Right lobe of liver (tissue), 6 donors: ENCODE measurements around the gene CDRT15. TPM values are rescaled to one million over a fixed set of nuclear protein-coding genes. Genes with fewer than 3 reads are reported as not detected.
A peak's percentile ranks its signal among the peaks of the same experiment; 100 is the strongest.

Source experiments
- ATAC-seq, 4 donors: fragments of 200-7000 bp; cut with Tn5 transposase; one replicate each; pipeline ENCODE4 v1.9.1; 2020; ENCODE audit warnings: mild to moderate bottlenecking in 4 of 4, moderate library complexity in 4 of 4
- DNase-seq, 3 donors: peaks; one replicate each; pipeline ENCODE4 v3.0.0-alpha.2; 2020
- H3K27ac ChIP-seq, 3 donors: fragments of 200-600 bp; one replicate each; pipeline ENCODE4 v1.8.0; 2022
- H3K27me3 ChIP-seq, 2 donors: fragments of 200-600 bp; one replicate each; pipeline ENCODE4 v1.8.0; 2022
- H3K36me3 ChIP-seq, 4 donors: fragments of 200-600 bp; sonication (generic) in 1 of 4; one replicate each; pipeline versions ENCODE4 v1.5.1 to v1.8.0; 2017 to 2022; ENCODE audit warnings: control low read depth in 1 of 4
- H3K4me1 ChIP-seq, 4 donors: fragments of 200-600 bp; sonication (generic) in 1 of 4; one replicate each; pipeline versions ENCODE4 v1.5.1 to v1.8.0; 2017 to 2022; ENCODE audit warnings: control low read depth in 1 of 4
- H3K4me3 ChIP-seq, 3 donors: fragments of 200-600 bp; one replicate each; pipeline ENCODE4 v1.8.0; 2022
- H3K9me3 ChIP-seq, 4 donors: fragments of 200-600 bp; sonication (generic) in 1 of 4; one replicate each; pipeline versions ENCODE4 v1.5.1 to v1.8.0; 2017 to 2022; ENCODE audit warnings: control low read depth in 1 of 4
- POLR2A ChIP-seq: fragments of 450-650 bp; IDR thresholded peaks from one replicate; pipeline ENCODE4 v1.6.1; 2017; ENCODE audit warnings: antibody characterized with exemption, mild to moderate bottlenecking
- WGBS: methylation state at CpG from one replicate; pipeline ENCODE4 v1.1.6; 2018; ENCODE audit warnings: low coverage, low lambda C conversion rate; ENCODE audit not compliant: insufficient coverage; ENCODE audit errors: missing lambda C conversion rate; 5-methylcytosine and 5-hydroxymethylcytosine counted together
- intact Hi-C, 2 donors: fragments of 100-400 bp; cut with DNase I; formaldehyde crosslinking; loops; one replicate each; pipeline versions ENCODE4 v1.11.2 to v1.14.1; 2022
- total RNA-seq, 6 experiments: library from RNA; depleted of rRNA in 2 of 6; stranded (reverse); fragments of >200 nt in 2 of 6; fragmentation: NEBNext Ultra II Directional in 3 of 6; extraction: Animal tissue kit (Norgen Biotek cat#: 25700) in 3 of 6; gene quantifications; one replicate each; pipeline versions ENCODE4 v1.1.0 to v1.2.4, GENCODE V29; 2016 to 2023
- TF ChIP-seq, protein P1 (sequence below), 4 donors: fragments of 200-600 bp in 3 of 4; fragments of 450-650 bp in 1 of 4; IDR thresholded peaks; one replicate each; pipeline versions ENCODE4 v1.5.1 to v1.8.0; 2016 to 2022; ENCODE audit warnings: antibody characterized with exemption in 4 of 4, mild to moderate bottlenecking in 2 of 4
- donor health status: DM: no; HTN: yes; CAD: no.
- donor health status: DM: no; HTN: no; CAD: no.
- donor health status: DM: no; HTN: no; CAD: no.
- donor health status: DM: no; HTN: yes; CAD: no.
- donor health status: DM: no; HTN: yes; CAD: no.

CDRT15 gene
- total RNA-seq, 6 experiments from 2014 or later = not detected

DNA sequence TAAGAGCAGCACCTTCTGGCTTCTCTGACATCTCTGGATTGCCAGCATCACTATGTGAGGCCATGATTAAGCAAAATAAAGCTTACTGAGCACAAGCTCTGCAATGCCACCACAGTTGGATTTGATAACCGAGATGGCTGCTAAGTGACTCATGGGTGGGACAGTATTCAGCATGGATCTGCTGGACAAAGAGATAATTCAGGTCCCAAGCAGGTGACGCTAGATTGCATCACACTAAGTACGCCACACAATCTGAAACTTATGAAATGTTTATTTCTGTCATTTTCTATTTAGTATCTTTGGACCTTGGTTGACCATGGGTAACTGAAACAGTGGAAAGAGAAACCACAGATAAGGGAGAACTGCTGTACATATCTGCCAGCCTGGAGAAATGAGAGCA lies 27.4 kb downstream of the CDRT15 start:
- 35% methylated on average over 3 of the region's 3 CpGs for WGBS
- H3K9me3 ChIP-seq = no peaks in the 10 kb centered on the region
- H3K36me3 ChIP-seq = no peaks in the 10 kb centered on the region
- no peak overlapping the region for H3K4me3 ChIP-seq
- TF ChIP-seq, protein P1, sequence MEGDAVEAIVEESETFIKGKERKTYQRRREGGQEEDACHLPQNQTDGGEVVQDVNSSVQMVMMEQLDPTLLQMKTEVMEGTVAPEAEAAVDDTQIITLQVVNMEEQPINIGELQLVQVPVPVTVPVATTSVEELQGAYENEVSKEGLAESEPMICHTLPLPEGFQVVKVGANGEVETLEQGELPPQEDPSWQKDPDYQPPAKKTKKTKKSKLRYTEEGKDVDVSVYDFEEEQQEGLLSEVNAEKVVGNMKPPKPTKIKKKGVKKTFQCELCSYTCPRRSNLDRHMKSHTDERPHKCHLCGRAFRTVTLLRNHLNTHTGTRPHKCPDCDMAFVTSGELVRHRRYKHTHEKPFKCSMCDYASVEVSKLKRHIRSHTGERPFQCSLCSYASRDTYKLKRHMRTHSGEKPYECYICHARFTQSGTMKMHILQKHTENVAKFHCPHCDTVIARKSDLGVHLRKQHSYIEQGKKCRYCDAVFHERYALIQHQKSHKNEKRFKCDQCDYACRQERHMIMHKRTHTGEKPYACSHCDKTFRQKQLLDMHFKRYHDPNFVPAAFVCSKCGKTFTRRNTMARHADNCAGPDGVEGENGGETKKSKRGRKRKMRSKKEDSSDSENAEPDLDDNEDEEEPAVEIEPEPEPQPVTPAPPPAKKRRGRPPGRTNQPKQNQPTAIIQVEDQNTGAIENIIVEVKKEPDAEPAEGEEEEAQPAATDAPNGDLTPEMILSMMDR (IDR thresholded peaks at IDR 0.05) = no peak
- TF ChIP-seq POLR2A = no peak
- H3K27ac ChIP-seq = peak overlapping the region in 2 of 3 donors; percentile 38 to 54
- DNase-seq = peak in 1 of 3 donors; percentile 53
- ATAC-seq = peak; percentile 11 to 62 (median 26)
- H3K4me1 ChIP-seq = peaks cover 0 to 19% (median 7%) of the 10 kb centered on the region in 4 donors
- intact Hi-C loops = loop anchor here in 1 of 2 donors (10.0 kb wide), 1 partner anchor 86 kb away; no protein-coding TSS in a partner anchor
- no peaks in the 10 kb centered on the region for H3K27me3 ChIP-seq

DNA sequence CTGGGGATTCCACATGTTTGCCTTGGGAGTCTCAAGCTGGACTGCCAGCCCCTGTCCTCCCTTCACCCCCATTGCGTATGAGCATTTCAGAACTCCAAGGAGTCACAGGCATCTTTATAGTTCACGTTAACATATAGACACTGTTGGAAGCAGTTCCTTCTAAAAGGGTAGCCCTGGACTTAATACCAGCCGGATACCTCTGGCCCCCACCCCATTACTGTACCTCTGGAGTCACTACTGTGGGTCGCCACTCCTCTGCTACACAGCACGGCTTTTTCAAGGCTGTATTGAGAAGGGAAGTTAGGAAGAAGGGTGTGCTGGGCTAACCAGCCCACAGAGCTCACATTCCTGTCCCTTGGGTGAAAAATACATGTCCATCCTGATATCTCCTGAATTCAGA lies 28.9 kb downstream of the CDRT15 start:
- Histone ChIP-seq H3K9me3 (no peaks in the 10 kb centered on the region), H3K27ac (no peak overlapping the region), H3K36me3 (no peaks in the 10 kb centered on the region), H3K4me1 (peaks cover 0 to 19% (median 7%) of the 10 kb centered on the region in 4 donors), H3K4me3 (no peak overlapping the region), H3K27me3 (no peaks in the 10 kb centered on the region)
- intact Hi-C loops = loop anchor here in 1 of 2 donors (10.0 kb wide), 1 partner anchor 87 kb away; no protein-coding TSS in a partner anchor
- TF ChIP-seq, protein P1 (IDR thresholded peaks at IDR 0.05) = no peak
- no peak for TF ChIP-seq POLR2A
- WGBS = 93% methylated on average over 4 of the region's 5 CpGs
- DNase-seq (no peak), ATAC-seq (no peak)

DNA sequence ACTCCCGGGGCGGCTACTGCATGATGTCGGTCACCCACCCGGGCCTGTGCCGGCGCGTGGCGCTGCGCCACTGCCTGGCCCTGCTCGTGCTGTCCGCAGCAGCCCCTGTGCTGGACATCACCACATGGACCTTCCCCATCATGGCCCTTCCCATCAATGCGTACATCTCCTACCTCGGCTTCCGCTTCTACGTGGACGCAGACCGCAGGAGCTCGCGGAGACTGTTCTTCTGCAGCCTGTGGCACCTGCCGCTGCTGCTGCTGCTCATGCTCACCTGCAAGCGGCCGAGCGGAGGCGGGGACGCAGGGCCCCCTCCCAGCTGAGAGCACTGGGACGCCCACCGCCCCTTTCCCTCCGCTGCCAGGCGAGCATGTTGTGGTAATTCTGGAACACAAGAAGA lies 29.8 kb downstream of the CDRT15 start:
- intact Hi-C loops = loop anchor here in 1 of 2 donors (10.0 kb wide), 1 partner anchor 88 kb away; no protein-coding TSS in a partner anchor
- no peak for TF ChIP-seq POLR2A
- TF ChIP-seq, protein P1 (IDR thresholded peaks at IDR 0.05) = no peak
- 96% methylated on average over 16 of the region's 29 CpGs for WGBS
- Histone ChIP-seq H3K27me3 (no peaks in the 10 kb centered on the region), H3K27ac (no peak overlapping the region), H3K36me3 (no peaks in the 10 kb centered on the region), H3K4me1 (peaks cover 0 to 19% (median 7%) of the 10 kb centered on the region in 4 donors), H3K9me3 (no peaks in the 10 kb centered on the region), H3K4me3 (no peak overlapping the region)
- DNase-seq (no peak), ATAC-seq (no peak)

DNA sequence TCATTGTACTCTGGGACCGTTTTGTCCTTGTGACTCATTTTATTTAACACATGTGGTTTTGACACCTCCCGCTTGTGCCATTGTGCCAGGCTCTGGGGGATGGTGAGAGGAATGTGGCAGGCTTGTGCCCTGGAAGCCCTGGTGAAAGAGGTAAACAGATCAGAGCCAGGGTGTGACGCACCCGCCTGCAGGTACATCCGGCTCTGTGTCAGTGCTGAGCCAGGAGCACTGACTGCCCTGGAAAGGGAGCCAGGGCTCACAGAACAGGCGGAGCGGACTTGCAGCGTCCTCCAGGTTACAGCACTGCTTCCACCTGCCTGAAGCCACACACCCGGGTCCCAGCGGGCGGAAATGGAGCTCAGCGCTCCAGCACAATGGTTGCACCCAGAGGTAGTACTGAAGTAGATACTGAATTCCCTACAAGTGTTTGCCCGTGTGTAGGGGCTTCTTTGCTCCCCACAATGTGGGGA lies 30.6 kb downstream of the CDRT15 start:
- peak; percentile 93 to 97 (median 97) for DNase-seq
- no peaks in the 10 kb centered on the region for H3K36me3 ChIP-seq
- H3K9me3 ChIP-seq = no peaks in the 10 kb centered on the region
- H3K27ac ChIP-seq = peak overlapping the region in 2 of 3 donors; percentile 34 to 69
- no peak overlapping the region for H3K4me3 ChIP-seq
- no peaks in the 10 kb centered on the region for H3K27me3 ChIP-seq
- H3K4me1 ChIP-seq = peaks cover 0 to 19% (median 7%) of the 10 kb centered on the region in 4 donors
- WGBS = 14% methylated on average over 3 of the region's 13 CpGs
- TF ChIP-seq, protein P1 (IDR thresholded peaks at IDR 0.05) = peak in 1 of 4 donors; percentile 7
- TF ChIP-seq POLR2A = peak; percentile 67
- ATAC-seq = peak; percentile 92 to 97 (median 94)
- intact Hi-C loops = loop anchor here in 1 of 2 donors (10.0 kb wide), 1 partner anchor 89 kb away; no protein-coding TSS in a partner anchor
